Body of pancreas (tissue), 4 donors: Measurements from ENCODE around the gene RTF1. TPM values are rescaled to one million over a fixed set of nuclear protein-coding genes. Genes with fewer than 3 reads are reported as not detected.

Source experiments
- ATAC-seq: fragments of 150-250 bp; one replicate; pipeline ENCODE4 v1.9.1; 2016
- DNase-seq, 4 donors: peaks; one replicate each; pipeline ENCODE4 v3.0.0-alpha.2; 2019
- H3K27ac ChIP-seq, 4 donors: fragments of 200-600 bp; sonication (generic); 1 replicate in 3 of 4; 2 replicates in 1 of 4; pipeline versions ENCODE4 v1.5.1 to v1.6.1; 2016 to 2019; ENCODE audit warnings: mild to moderate bottlenecking in 1 of 4, mixed read lengths in 1 of 4, moderate library complexity in 1 of 4
- H3K27me3 ChIP-seq, 2 donors: fragments of 200-600 bp; sonication (generic); one replicate each; pipeline ENCODE4 v1.6.0; 2016; ENCODE audit warnings: mild to moderate bottlenecking in 1 of 2
- H3K36me3 ChIP-seq, 2 donors: fragments of 200-600 bp; sonication (generic); replicated peaks in 1 of 2; 2 replicates each; pipeline ENCODE4 v1.5.1; 2016; ENCODE audit warnings: low read depth in 2 of 2; ENCODE audit not compliant: insufficient read depth in 1 of 2
- H3K4me1 ChIP-seq: fragments of 200-600 bp; sonication (generic); one replicate; pipeline ENCODE4 v1.6.0; 2016
- H3K4me3 ChIP-seq, 2 donors: fragments of 200-600 bp; sonication (generic); 1 replicate in 1 of 2; 2 replicates in 1 of 2; pipeline ENCODE4 v1.5.1; 2016 to 2019
- H3K9me3 ChIP-seq, 3 donors: fragments of 200-600 bp; sonication (generic); 1 replicate in 2 of 3; 2 replicates in 1 of 3; pipeline ENCODE4 v1.5.1; 2016
- POLR2A ChIP-seq, 3 donors: fragments of 450-650 bp; IDR thresholded peaks; one replicate each; pipeline ENCODE4 v1.6.1; 2016; ENCODE audit warnings: antibody characterized with exemption in 3 of 3, mild to moderate bottlenecking in 2 of 3
- whole genome bisulfite sequencing, 2 donors: methylation state at CpG; one replicate each; pipeline ENCODE4 v1.1.5; 2017; 5-methylcytosine and 5-hydroxymethylcytosine counted together
- intact Hi-C: fragments of 100-400 bp; cut with DNase I; formaldehyde crosslinking; loops from one replicate; pipeline ENCODE4 v1.15.1; 2023
- total RNA-seq, 2 donors: library from RNA; depleted of rRNA; stranded (reverse); fragments of >200 nt; gene quantifications; one replicate each; pipeline ENCODE4 v1.1.0, GENCODE V29; 2016
- TF ChIP-seq, protein P1 (sequence below), 7 experiments: fragments of 450-650 bp in 4 of 7; fragments of 200-600 bp in 3 of 7; sonication (generic) in 3 of 7; IDR thresholded peaks; one replicate each; pipeline ENCODE4 v1.5.1; 2016 to 2019; ENCODE audit warnings: antibody characterized with exemption in 7 of 7

Gene RTF1
- total RNA-seq, 2 donors from 2014 or later, result 10.9 to 22.1 TPM

DNA sequence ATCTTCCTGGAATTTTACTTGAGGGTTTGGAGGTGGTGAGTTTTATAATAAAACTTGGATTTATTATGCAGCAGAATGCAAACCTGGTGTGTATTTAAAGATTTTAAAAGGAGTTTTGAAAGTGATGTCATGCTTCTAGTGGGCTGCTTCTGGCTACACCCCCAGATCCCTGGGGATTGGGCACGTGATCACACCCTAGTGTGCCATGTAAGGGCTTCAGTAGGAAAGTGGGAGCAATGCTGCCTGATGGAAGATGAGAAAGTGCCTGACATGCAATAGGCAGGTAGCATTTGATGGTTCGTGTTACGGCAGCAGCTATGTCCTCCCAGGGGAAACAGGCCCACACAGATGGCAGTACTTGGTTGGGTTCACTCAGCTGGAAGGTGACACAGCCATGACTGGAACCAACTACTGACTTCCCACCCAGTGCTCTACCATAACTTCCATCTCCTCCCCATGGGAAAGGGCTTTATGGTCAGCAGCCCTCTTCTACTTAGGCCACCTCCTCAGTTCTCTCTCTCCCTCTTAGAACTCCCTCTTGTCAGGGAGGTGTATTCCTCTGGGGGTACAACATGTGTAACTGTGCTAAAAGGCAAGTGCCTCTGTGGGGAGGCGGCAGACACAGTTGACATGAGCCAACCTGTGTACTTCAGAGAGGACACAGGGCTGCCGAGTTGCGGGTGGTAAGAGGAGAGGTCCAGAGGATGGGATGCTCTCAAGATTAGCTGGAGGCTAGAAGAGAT is 82.4 kb downstream of the RTF1 start:
- no peak overlapping the region for H3K27ac ChIP-seq
- intact Hi-C loops, result no loop called here
- no peak for ATAC-seq
- H3K36me3 ChIP-seq, result no peaks in the 10 kb centered on the region
- H3K9me3 ChIP-seq, result no peaks in the 10 kb centered on the region
- no peak for TF ChIP-seq POLR2A (IDR thresholded peaks at IDR 0.05)
- TF ChIP-seq, protein P1, sequence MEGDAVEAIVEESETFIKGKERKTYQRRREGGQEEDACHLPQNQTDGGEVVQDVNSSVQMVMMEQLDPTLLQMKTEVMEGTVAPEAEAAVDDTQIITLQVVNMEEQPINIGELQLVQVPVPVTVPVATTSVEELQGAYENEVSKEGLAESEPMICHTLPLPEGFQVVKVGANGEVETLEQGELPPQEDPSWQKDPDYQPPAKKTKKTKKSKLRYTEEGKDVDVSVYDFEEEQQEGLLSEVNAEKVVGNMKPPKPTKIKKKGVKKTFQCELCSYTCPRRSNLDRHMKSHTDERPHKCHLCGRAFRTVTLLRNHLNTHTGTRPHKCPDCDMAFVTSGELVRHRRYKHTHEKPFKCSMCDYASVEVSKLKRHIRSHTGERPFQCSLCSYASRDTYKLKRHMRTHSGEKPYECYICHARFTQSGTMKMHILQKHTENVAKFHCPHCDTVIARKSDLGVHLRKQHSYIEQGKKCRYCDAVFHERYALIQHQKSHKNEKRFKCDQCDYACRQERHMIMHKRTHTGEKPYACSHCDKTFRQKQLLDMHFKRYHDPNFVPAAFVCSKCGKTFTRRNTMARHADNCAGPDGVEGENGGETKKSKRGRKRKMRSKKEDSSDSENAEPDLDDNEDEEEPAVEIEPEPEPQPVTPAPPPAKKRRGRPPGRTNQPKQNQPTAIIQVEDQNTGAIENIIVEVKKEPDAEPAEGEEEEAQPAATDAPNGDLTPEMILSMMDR (IDR thresholded peaks at IDR 0.05), result no peak
- peaks cover 25% of the 10 kb centered on the region for H3K4me1 ChIP-seq
- no peak for DNase-seq
- no peaks in the 10 kb centered on the region for H3K27me3 ChIP-seq
- no peak overlapping the region for H3K4me3 ChIP-seq
- WGBS, 2 donors, result 87 to 93% methylated on average over 6 of the region's 6 CpGs

DNA sequence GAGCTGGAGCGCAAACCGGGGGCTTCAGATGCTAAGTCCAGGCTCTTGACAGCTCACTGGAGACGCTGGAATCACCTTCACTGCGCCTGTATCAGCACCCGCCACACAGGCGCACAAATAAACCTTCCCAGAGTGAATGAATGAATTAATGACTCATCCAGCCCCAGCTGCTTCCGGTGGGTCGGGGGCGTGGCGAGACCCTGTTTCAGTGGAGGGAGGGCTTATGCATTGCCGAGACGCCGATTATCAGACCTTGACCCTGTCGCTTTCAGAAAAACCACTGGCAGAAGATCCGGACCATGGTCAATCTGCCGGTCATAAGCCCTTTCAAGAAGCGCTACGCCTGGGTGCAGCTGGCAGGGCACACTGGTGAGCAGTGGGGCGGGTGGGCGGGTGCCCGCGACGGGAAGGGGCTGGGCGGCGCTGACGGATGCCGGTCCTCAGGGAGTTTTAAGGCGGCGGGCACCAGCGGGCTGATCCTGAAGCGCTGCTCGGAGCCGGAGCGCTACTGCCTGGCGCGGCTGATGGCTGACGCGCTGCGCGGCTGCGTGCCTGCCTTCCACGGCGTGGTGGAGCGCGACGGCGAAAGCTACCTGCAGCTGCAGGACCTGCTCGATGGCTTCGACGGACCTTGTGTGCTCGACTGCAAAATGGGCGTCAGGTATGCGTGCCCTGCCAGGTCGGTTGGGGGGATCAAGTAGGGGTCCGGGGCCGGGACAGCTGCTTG is 84.5 kb downstream of the RTF1 start:
- WGBS, 2 donors, result 54 to 59% methylated on average over 6 to 53 of the region's 56 CpGs
- no peaks in the 10 kb centered on the region for H3K27me3 ChIP-seq
- H3K4me1 ChIP-seq, result peaks cover 4% of the 10 kb centered on the region
- ATAC-seq, result no peak
- no peak overlapping the region for H3K27ac ChIP-seq
- intact Hi-C loops, result no loop called here
- no peaks in the 10 kb centered on the region for H3K9me3 ChIP-seq
- DNase-seq, result no peak
- no peaks in the 10 kb centered on the region for H3K36me3 ChIP-seq
- TF ChIP-seq, protein P1 (IDR thresholded peaks at IDR 0.05), result no peak
- TF ChIP-seq POLR2A (IDR thresholded peaks at IDR 0.05), result no peak
- no peak overlapping the region for H3K4me3 ChIP-seq

DNA sequence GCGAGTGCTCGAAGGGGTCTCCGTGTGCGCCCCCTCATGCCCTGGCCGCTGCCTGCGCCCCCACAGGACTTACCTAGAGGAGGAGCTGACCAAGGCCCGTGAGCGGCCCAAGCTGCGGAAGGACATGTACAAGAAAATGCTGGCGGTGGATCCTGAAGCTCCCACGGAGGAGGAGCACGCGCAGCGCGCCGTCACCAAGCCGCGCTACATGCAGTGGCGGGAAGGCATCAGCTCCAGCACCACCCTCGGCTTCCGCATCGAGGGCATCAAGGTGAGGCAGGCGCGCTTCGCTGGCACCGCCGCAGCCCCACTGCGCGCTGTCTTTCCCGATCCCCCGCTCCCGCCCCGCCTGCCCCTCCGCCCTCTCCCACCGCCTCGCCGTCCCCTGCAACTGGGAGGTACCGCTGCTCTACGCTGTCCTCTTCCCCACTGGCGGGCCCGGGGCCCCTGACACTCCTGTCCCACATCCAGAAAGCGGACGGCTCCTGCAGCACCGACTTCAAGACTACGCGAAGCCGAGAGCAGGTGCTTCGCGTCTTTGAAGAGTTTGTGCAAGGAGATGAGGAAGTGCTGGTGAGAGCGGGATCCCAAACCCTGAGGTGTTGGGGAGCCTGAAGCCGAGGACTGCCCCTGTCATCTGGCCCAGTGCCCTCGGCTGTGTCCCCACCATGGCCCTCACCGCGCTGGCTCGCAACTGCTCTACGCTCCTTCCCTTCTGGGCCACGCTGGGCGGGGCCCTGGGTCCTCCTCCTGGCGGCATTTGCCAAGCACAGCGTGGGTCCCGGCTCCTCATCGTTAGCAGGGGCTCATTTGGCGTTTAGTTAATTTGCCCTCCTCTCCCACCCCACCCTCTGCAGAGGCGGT is 85.3 kb downstream of the RTF1 start:
- no peak overlapping the region for H3K4me3 ChIP-seq

DNA sequence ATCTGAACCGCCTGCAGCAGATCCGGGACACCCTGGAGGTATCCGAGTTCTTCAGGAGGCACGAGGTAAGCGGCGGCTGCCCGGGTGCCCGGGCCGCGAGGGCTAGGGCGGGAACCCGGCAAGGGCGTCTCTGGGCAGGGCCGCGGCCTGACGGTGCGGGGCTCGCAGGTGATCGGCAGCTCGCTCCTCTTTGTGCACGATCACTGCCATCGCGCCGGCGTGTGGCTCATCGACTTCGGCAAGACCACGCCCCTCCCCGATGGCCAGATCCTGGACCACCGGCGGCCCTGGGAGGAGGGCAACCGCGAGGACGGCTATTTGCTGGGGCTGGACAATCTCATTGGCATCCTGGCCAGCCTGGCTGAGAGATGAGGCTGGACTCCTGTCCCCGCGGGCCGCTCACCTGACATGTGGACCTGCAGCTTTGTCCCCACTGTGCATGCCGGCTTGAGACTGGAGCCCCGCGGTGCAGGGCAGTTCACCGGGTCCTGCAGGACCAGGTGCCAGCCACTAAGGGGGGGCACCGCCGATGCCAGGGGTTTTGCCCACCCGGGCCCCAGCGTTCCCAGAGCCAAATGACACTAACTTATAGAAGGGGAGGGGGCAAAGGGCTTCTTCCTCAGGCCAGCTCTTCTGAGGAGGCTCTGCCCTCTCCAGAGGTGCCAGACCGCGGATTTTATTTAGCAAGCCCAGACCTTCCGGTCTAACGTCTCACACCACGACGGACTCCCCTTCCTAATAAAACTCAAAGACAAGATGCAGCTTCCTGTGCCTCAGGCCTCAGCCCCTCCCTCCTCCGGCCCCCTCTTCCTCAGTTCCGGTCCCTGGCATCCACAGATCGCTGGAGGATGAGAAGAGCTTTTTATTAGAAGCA is 86.1 kb downstream of the RTF1 start:
- DNase-seq, result no peak
- TF ChIP-seq, protein P1 (IDR thresholded peaks at IDR 0.05), result no peak
- Histone ChIP-seq H3K9me3 (no peaks in the 10 kb centered on the region), H3K27ac (no peak overlapping the region), H3K27me3 (no peaks in the 10 kb centered on the region), H3K36me3 (no peaks in the 10 kb centered on the region), H3K4me3 (no peak overlapping the region), H3K4me1 (peaks cover 8% of the 10 kb centered on the region)
- WGBS, 2 donors, result 63 to 87% methylated on average over 36 to 42 of the region's 54 CpGs
- ATAC-seq, result no peak
- intact Hi-C loops, result no loop called here

More for the DNA sequence above, 85.3 kb downstream of the RTF1 start:
- ATAC-seq, result no peak
- TF ChIP-seq, protein P1 (IDR thresholded peaks at IDR 0.05), result no peak
- no peak for TF ChIP-seq POLR2A (IDR thresholded peaks at IDR 0.05)
- H3K4me1 ChIP-seq, result peaks cover 3% of the 10 kb centered on the region
- intact Hi-C loops, result no loop called here
- no peaks in the 10 kb centered on the region for H3K27me3 ChIP-seq
- H3K36me3 ChIP-seq, result no peaks in the 10 kb centered on the region
- H3K27ac ChIP-seq, result no peak overlapping the region
- DNase-seq, result no peak
- no peaks in the 10 kb centered on the region for H3K9me3 ChIP-seq
- 52 to 88% methylated on average over 31 to 63 of the region's 64 CpGs for WGBS, 2 donors
